Measurements from ENCODE around the gene CFAP61.

CFAP61 gene

GRCh38 chr20:20386192-20386591 lies 333.9 kb downstream of the CFAP61 start:
- TF ChIP-seq CTCF (IDR thresholded peaks at IDR 0.05; ENCODE audit: low read depth, low read length, missing control alignments), result no peak
- DNase-seq (ENCODE audit: extremely low read depth, low read depth), result no peak
- no peak overlapping the region for H3K4me3 ChIP-seq (replicated peaks; ENCODE audit: low read depth, low read length)

- H3K4me3 ChIP-seq (replicated peaks; ENCODE audit: low read depth, low read length), result no peak overlapping the region
- DNase-seq (ENCODE audit: extremely low read depth, low read depth), result no peak
- no peak for TF ChIP-seq CTCF (IDR thresholded peaks at IDR 0.05; ENCODE audit: low read depth, low read length, missing control alignments)
Observed at GRCh38 chr20:20390393-20390792, 338.1 kb downstream of the CFAP61 start.

GRCh38 chr20:20391115-20391514 lies 338.8 kb downstream of the CFAP61 start:
- no peak for DNase-seq (ENCODE audit: extremely low read depth, low read depth)
- no peak overlapping the region for H3K4me3 ChIP-seq (replicated peaks; ENCODE audit: low read depth, low read length)
- TF ChIP-seq CTCF (IDR thresholded peaks at IDR 0.05; ENCODE audit: low read depth, low read length, missing control alignments), result no peak

GRCh38 chr20:20391766-20392165 lies 339.4 kb downstream of the CFAP61 start:
- no peak overlapping the region for H3K4me3 ChIP-seq (replicated peaks; ENCODE audit: low read depth, low read length)
- DNase-seq (ENCODE audit: extremely low read depth, low read depth), result no peak
- TF ChIP-seq CTCF (IDR thresholded peaks at IDR 0.05; ENCODE audit: low read depth, low read length, missing control alignments), result no peak

GRCh38 chr20:20393207-20394120 lies 341.1 kb downstream of the CFAP61 start:
- no peak overlapping the region for H3K4me3 ChIP-seq (replicated peaks; ENCODE audit: low read depth, low read length)
- DNase-seq (ENCODE audit: extremely low read depth, low read depth), result peak; percentile 2
- TF ChIP-seq CTCF (IDR thresholded peaks at IDR 0.05; ENCODE audit: low read depth, low read length, missing control alignments), result no peak

GRCh38 chr20:20395087-20395486 lies 342.8 kb downstream of the CFAP61 start:
- no peak for TF ChIP-seq CTCF (IDR thresholded peaks at IDR 0.05; ENCODE audit: low read depth, low read length, missing control alignments)
- no peak overlapping the region for H3K4me3 ChIP-seq (replicated peaks; ENCODE audit: low read depth, low read length)
- DNase-seq (ENCODE audit: extremely low read depth, low read depth), result no peak
